Inferior parietal cortex (tissue), 1 donor: Measurements from ENCODE around the gene CUEDC1.

Experiments
- DNase-seq: peaks from one replicate; pipeline ENCODE4 v3.0.0-alpha.2; 2016; ENCODE audit errors: extremely low spot score

CUEDC1 gene

GRCh38 chr17:57838453-57838852 is 116.8 kb downstream of the CUEDC1 start:
- no peak for DNase-seq

DNA sequence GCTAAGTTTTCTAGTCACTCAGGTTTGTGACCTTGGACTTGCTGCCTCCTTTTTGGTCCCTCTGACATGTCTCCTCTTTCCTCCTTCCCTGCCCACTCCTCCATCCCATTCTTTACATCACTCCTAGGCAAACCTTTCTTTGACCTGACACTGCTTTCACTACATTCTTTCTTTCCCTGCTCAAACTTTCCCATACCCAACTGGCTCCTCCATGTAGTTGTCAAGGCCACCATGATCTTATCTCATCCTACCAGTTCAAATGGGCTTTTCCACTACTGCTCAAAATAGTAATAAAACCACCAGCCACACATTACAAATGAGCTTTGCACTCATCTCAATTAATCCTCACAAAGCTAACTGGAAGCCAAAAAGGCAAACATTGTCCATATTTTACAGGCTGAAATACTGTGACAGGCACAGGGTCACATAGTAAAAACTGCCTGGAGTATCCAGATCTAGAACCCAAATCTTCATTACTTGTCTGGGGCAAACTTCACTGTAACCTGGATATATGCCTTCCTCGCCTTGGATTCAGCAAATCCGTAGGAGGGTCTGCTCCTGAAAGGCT is 119.8 kb downstream of the CUEDC1 start:
- DNase-seq: no peak

DNA sequence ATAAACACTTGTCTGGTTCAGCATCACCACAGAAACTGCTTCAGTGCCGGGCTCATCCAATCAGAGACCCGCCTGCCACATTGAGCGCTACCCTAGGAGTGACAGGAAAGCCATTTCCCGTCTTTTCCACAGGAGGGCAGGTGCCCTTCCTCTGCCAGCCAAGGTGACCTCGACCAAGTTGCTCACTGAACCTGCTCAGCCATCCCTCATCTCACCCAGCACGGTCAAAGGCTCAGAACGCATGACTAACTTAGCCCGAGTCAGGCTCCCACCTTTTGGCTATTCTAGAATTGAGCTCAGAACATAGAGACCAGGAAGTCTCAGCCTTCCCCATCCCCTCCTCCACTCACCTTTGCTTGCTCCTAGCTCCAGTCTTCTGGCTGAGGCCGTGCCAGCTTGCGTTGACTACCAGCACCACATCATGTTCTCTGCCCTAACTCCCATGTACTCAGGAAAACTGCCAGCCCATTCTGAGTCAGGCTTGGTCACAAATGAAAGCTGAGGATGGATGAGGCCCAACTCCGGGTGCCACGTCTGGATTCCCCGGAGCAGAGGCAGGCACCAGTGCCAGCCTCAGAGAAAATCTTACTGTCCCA is 121.0 kb downstream of the CUEDC1 start:
- peak; percentile 58 for DNase-seq

GRCh38 chr17:57833179-57833939 is 121.9 kb downstream of the CUEDC1 start:
- DNase-seq: peak; percentile 84

DNA sequence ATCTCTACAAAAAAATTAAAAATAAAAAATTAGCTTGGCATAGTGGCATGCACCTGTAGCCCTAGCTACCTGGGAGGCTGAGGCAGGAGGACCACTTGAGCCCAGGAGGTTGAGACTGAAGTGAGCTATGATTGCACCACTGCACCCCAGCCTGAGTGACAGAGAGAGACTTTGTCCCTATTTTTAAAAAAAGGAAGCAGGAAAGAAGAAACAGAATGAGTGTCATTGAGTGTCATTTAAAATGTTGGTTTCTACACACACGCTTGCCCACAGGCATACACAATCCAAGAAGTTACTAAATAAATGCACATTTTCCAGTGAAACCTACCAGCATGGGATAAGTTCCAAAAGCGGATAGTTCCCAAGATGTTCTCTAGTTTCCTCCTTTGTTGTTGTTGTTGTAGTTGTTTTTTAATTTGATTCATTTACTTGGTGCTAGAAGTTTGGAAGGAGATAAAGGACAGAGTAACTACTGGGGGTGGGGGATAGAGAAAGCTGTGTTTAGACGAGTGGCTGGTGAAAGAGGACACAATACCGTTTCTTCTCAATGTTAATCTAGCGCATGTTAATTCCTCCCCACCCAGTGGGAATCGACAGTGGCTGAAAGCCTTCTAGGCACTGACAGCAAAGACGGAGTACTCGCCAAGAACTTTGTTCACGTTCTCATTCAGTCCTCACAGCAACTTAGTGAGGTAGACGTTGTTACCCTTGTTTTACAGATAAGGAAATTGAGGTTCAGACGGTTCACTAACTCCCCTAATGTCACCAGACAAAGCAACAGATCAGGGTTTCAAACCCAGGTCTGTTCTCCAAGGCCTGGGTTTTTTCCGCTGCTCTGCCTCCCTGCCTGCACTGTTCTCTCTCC is 122.7 kb downstream of the CUEDC1 start:
- peak; percentile 36 for DNase-seq

GRCh38 chr17:57830880-57831279 is 124.3 kb downstream of the CUEDC1 start:
- DNase-seq: no peak

DNA sequence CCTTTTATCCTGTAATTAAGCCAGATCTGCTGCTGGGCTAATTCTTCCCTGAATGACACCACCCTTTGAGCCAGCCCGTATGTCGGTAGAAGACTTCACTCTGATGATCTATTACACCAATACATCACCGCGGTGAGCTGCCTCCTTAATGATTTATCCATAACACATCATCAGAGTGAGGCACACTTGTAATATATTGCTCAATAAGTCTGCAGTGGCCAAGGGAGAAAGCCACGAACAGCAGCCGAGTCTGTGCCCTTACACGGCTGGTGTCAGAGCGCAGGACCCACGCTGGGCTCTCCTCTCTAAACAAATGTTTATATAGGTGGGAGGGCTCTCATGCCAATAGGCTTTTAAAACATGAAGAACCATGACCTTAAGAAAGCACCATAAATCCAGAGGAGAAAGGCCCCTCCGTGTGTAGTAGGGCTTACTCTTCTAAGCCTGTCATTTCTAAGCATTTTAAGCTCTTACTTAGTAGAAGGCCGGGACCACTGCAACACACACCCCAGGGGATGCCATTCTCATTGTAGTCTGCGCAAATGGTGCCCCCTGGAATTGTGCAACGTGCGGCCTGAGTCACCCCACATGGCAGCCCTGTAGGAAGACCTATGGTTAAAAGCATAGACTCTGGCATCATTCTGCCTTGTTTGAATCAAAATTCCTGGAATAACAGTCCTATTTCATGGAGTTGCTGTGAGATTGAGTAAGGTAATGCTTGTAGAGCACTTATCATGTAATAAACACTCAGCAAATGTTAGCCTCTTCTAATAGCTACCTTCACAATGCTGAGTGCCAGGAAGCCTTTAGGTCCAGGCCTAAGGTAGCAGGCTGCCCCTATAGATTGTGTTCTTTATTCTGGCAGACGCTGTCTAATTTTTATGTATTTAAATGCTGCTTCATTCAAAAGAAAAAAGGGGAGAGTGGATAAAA is 131.5 kb downstream of the CUEDC1 start:
- DNase-seq: no peak

- no peak for DNase-seq
These were observed 135.3 kb downstream of the CUEDC1 start for GRCh38 chr17:57819867-57820266.

- DNase-seq: no peak
These were observed 135.9 kb downstream of the CUEDC1 start for GRCh38 chr17:57819285-57819684.

GRCh38 chr17:57818066-57818465 is 137.1 kb downstream of the CUEDC1 start:
- no peak for DNase-seq

DNA sequence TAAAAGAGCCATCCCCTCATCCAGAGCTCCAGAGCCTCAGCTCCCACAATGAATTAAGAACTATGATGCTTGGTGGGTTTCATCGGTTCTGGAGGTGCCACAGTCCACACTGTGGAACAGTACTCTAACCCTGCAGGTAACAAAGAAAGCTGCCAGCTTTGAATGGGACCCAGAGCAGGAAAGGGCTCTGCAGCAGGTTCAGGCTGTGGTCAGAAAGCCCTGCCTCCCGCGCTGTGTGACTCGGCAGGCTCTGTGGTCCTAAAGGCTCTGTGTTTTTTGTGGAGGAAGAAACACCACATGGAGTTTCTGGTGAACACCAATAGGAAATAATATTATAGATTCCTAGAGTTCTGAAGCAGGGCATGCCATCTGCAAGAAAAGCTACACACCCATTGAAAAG is 137.9 kb downstream of the CUEDC1 start:
- no peak for DNase-seq

DNA sequence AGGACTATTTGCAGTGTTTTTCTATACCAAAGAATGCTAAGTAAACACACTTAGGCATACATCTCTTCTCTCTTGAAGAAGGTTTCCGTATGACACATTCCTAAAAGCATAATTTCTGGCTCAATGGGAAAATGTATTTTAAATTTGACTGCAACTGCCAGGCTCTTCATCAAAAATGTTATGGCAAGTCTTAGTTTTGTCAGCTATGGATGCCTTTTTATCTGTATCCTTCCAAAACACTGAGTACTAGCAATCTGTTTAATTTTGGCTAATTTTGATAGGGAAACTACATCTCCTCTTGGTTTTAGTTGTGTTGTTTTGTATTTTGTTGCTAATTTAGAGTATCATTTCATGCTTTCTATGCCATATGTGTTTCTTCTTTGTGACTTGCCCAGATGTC is 140.8 kb downstream of the CUEDC1 start:
- DNase-seq: no peak

DNA sequence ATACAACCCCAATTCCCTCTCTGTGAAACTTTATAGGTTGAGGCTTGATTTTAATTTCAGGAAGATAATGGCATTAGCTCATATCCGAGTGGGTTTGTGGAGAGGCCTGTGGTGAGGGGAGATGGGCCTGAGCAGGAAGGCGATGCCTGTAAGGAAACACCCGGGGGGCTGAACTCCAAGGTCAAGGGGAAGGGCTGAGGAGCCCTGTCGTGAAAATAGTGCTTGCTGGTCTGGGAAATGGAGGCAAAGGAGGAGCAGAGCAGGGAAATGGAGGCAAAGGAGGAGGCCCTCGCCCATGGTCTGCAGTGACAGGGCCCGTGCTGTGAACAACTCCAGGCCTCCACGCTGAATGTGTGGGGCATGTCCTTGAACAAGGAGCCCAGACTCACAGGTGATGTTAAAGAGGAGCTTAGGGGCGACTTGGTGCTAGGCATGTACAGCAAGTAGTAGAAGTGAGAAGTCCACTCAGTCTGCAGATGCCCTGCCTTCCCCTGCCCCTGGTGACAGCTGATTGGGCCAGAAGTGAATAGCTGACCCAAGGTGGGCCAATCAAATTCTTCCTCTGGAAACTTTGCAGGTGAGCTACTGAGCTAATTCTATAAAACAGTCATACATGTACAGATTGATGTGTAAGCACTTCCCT is 143.5 kb downstream of the CUEDC1 start:
- no peak for DNase-seq
